DMS79 treated with DMSO at 0.1 percent for 48 hours (cell line): ENCODE measurements around the gene PFDN2.
"Not testable (repeated sequence)": the region's sequence is repeated elsewhere in the genome, so short reads cannot be mapped to it uniquely, and the experiment has no call there.

Experiments used
- DNase-seq: peaks from one replicate; lab custom pipeline; 2025; lab: John Stamatoyannopoulos, UW

The PFDN2 gene

DNA sequence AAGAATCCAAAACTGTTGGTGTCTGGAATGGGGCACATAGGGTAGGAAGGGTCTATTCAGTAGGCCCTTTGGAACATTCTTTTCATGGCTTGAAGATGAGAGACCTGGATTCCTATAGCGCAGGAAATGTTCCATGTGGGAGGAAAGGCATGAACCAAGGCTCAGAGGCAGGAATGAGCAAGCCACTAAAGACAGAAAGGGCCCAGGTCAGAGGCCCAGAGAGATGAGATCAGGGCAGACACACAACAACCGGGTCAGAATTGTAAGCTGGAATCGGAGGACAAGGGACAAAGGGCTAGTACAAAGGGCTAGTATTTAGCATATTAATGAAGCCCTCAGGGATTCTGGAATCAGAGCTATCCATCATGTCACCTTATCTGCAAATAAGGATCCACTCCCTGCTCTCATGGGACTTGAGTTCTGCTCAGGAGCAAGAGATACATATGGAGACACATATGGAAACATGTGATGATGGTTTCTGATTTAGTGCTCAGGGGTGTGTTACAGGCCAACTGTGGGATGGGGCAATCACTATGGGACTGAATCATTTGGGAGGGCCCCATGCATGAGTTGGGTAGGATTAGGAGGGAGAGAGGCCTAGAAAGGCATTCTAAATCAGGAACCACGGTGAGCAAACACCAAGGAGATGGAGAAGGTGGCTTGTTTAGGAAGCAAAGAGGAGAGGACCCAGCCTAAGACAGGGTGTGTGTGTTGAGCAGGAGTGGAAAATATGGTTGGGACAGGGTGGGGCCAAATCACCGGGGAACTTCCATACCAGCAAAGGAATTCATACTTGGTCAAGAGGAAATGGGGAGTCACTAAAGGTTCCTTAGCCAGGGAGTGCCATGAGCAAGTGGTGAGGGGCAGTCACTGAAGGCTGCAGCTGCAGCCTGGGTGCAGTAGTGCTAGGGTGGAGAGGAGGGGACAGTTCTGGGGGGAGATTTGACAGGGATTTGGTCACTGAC is 37.1 kb downstream of the PFDN2 start:
- no peak for DNase-seq

DNA sequence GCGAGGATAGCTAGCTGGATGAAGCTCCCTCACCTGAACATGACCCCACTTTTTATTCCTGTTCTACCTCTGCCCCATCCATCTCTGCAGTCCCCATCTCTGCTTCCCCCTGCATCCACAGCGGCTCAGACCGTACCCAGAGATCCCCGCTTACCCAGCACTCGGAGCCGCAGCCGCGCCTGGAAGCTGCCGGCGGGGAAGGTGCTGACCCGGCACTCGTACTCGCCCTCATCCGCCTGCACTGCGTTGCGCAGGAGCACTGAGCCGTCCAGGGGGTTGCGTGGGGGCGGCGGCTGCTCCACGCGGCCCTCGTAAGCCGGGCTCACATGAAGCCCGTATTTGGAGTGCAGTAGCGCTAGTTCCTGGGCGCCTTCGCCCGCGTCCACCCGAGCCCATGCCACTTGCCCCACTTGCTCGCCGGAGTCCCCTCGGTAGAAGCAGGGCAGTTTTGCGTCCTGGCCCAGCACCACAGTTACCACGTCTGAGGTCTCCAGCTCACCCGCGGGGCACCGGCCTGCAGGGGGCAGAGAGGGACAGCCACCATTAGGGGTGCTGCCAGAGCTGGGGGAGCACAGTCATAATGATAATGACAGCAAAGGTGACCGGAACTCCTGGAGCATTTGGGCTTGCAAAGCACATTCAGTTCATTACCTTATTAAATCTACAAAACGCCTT is 38.3 kb downstream of the PFDN2 start:
- no peak for DNase-seq

DNA sequence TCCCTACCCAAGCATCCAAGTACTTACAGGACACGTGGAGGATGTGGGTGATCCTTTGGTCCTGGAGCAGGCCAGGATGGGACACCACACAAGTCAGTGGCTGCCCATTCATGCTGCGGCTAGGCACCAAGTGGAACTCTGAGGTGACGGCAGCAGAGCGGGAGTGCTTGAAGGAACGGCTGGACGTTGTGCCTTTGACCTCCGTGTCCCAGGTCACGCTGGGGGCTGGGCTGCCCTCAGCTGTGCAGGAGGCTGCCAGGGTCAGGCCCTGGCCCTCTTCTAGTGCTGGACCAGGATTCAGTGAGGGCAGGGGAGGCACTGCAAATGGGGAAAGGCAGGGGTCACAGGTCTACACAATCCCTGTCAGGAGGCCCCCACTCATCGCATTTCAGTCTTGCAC is 40.4 kb downstream of the PFDN2 start:
- no peak for DNase-seq

DNA sequence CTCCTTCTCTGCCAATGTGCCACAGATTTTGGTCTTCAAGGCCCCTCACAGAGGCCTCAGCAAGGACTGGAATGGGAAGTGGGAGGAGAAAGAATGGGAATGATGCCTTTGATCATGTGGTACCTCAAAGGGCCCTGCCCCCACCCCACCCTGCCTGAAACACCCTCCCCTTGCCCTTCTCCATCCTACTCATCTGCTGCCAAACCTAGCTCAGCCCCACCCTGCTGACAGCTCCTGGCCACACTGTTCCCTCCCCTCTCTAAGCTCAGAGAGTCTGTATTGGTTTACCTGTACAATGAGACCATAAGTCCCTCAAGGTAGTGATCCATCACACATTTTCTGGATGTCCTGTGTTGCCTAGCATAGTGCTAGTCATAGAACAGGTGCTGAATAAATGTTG is 41.4 kb downstream of the PFDN2 start:
- DNase-seq = no peak

DNA sequence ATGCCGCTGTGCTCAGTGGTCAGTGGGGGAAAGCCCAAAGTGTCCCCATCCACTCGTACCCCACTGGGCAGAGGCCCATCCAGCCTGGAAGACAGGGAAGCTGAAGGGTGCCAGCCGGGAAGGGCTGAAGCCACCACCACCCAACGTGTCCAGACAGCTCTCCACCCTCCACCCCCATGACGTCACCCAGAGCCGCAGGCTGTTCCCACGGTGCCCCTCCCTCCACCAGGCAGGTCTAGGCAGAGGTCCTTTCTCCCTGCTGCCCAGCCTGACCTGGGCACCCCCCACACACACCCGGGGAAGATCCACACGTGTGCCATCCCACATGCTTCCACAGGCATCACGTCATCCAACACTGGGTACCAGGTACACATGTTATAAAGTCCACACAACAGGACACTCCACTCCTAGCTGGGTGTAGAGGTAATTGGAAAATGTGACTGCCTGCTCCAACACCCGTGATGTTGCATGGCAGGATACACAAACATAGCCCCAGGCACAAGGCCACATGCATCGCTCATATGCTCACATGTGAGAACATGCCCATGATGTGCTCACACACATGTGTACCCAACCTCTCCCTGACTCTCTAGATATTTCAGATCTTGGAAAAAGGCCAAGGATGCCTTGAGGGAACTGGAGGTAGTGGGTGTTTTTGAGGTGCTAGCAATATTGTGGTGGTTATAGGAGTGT is 43.0 kb downstream of the PFDN2 start:
- DNase-seq = no peak

DNA sequence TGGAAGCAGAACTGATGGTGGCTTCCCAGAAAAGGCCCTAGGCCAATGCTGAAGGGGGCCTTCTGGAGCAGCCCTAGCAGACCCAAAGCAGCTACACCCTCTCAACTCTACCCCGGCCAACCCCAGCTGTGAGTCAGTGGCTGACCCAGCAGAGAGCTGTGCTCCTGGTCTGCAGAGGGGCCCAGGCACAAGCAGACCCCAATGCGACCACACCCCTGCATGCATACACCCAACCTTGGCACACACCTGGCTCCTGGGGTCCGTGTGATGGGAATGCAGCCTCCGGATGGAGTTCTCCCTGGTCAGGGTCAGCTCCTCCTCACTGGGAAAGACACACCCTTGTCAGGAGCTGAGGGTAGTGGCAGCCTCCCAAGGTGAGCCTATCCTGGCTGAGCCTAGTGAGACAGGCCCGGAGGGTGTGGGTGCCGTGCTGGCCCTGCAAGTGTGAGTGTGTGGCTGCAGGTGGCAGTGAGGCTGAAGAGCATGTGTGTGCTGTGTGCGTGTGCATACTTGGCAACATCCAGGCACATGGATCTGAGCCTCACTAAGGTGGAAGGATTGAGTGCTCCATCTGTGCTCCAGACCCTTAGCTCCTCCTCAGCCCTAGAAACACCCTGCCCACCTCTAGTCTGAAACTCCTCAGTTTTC is 44.2 kb downstream of the PFDN2 start:
- DNase-seq = no peak

DNA sequence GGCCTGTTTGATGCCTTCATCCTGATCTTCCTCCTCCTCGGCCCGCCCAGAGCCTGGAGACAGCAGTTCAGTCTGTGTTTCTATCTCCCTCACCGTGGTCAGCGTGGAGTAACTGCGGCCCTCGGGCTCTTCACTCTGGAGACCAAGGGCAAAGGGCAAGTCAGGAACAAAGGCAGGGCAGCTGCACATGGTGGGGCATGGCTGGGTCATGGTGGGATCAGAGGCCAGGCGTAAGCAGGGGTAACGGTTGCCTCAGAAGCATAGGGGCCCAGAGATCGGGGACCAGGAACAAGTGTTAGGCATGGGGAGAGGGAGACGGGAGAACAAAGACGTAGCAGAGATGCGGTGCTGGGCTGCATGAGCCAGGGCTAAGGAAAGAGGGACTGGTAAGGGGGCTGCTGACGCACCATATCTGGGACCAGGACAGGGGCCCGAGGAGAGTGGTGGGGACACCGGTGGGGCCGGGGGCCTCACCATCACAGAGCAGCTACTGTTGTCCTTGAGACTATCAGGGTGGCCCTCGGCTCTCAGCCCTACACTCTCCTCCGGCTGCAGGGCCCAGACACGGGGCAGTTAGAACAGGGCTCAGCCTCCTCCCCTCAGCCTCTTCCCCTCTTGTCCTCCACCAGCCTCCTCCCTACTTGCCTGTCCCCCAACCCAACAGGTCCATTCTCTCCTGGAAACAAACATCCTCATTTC is 44.9 kb downstream of the PFDN2 start:
- DNase-seq = no peak

DNA sequence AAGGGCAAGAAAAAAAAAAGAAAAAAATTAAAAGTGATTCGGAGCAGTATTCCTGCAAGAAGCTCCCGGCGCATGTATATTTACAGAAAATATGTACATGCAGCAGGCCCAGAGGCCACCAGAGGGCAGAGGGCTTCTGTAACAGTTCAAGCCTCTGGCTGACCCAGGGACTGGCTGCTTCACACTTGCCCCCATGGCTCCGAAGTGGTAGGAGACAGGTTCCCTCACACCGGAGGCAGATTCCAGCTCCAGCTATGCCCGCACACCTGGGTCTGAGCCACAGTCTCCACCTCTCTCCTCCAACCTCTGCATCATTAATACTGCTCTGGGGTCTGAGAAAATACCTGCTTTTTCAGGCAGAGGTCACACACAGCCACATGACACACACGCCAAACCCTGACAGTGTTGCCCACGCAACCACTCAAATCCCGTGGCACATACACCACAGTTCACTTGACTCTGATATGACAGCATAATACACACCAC is 45.9 kb downstream of the PFDN2 start:
- DNase-seq = no peak

DNA sequence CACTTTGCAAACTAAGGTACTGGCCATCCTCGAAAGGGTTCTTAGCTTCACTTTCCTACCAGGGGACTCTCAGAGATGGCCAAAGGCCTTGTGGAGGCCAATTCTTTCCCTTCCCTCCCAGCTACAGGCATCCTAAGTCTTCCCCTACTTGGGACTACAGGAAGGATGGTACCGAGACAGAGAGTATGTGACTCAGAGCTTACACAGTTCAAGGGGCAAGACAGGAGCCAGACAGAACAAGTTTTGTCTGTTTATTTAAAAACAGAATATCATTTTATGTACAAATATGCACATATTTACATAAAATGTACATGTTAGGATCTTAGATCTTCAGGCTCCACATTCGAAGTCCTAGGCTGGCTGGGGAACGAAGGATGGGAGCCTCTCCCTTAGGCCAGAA is 47.1 kb downstream of the PFDN2 start:
- no peak for DNase-seq

DNA sequence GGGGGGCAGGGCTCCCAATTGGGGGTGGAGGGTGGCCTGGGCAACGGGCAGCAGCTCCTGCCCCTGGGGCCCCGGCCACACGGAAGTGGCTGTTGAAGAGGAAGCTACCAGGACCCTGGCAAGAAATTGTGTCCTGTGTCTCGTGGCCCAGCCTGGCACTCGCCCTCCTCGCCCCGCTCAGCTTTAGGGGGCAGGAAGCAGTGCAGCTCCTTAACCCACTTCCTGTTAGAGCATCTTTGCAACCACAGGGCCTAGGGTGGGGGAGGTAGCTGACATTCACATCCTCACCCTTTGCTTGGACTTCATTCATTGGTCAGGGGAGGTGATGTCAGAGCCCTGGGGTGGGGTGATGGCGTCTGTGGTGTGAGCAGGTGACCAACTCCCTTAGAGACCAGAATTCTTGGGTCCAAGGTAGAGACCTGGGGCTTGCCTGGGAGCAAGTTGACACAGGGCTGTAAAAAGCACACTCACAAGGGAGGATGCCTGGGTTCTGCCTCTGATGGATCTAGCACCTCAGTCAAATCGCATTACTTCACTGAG is 48.0 kb downstream of the PFDN2 start, which contains the start of gene ARHGAP30:
TSS of gene ARHGAP30 (minus strand) at position 161 of the 540 bp plus-strand sequence. CDS start 267 bp downstream, outside the sequence.
- no peak for DNase-seq

DNA sequence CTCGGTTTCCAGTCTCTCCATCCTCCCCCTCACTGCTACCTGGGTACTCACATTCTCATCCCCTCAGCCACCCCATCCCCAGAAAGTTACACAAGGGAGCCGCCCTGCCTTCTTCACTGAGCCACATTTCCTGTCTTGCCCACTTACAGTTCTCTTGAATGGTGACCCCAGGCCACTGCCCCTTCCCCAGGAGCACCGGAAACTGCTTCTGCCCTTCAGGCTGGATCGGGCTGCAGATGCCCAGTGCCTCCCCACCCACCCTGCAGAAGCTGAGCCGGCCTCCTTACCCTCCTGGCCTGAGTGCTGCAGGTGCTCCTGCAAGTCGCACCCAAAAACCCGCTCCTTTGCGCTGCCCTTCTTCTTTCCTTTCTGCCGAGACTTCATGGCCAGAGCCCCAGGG is 48.6 kb downstream of the PFDN2 start:
- no peak for DNase-seq

DNA sequence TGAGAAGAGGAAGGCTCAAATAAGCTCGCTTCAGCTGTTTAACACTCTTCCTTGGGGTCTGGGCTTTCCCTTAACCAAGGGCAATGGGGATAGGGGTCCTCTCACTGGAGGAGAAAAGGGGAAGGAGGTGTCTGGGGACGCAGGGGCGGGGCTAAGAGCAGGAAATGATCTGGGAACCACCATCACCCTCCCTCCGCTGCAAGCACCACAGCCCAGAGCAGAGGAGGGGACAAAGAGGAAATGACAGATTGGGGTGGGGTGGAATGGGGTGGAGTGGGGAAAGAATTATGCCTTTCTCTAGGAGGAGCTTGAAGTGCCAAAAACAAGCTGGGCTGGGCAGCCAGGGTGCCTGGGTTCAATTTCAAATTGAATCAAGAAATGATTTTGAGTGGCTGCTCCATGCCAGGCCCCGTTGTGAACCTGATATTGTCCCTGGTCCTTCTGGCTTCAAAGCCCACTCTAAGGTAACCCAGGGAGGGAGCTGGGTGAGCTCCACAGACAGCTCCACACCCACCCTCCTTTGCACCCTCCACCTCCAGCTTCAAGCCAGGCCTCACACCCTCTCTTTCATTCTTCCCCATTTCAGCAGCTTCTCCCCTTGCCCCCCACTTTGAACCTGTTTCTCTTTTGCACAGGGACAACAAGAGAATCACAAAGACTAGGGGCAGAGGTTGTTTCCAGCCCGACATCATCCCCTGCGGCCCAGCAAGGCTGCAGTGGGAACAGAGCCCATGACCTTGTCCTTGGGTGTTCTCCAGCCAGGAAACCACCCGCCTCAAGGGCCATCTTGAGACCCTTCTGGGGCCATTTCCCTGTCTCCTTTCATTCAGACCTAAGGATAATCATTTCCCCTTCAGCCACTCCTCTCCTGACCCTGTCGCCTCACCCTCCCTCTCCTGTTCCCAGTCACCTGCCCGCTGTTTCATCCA is 49.3 kb downstream of the PFDN2 start:
- DNase-seq = no peak

DNA sequence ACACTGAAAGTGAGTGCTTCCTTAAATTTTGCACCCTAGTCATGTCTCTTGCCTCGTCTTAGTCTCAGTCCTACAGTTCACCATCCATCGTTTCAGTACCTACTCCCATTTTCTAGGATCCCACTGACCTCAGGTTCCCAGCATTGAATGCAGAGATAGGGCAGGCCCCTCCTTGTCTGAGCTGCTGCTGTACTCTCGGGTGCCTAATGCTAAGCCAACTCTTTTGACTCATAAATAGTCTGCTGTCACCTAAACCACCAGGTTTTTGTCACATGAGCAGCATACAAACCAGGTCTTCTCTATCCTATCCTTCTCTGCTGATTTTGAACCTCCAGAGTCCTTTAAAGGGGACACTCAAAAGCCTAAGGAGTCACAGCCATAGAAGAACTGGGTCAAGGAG is 51.1 kb downstream of the PFDN2 start:
- no peak for DNase-seq

DNA sequence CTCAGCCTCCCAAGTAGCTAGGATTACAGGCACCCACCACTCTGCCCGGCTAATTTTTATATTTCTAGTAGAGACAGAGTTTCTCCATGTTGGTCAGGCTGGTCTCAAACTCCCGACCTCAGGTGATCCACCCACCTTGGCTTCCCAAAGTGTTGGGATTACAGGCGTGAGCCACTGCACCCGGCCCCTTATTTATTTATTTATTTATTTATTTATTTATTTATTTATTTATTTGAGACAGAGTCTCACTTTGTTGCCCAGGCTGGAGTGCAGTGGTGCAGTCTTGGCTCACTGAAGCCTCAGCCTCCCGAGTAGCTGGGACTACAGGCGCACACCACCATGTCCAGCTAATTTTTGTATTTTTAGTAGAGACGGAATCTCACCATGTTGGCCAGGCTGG is 52.2 kb downstream of the PFDN2 start:
- not testable (repeated sequence) for DNase-seq

DNA sequence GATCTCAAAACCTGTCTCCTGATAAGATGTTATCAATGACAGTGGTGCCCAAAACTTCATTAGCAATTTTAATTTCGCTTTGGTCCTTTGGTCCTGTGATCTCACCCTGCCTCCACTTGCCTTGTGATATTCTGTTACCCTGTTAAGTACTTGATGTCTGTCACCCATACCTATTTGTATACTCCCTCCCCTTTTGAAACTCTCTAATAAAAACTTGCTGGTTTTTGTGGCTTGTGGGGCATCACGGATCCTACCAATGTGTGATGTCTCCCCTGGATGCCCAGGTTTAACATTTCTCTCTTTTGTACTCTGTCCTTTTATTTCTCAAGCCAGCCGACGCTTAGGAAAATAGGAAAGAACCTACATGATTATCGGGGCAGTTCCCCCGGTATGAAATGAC is 53.9 kb downstream of the PFDN2 start:
- not testable (repeated sequence) for DNase-seq

DNA sequence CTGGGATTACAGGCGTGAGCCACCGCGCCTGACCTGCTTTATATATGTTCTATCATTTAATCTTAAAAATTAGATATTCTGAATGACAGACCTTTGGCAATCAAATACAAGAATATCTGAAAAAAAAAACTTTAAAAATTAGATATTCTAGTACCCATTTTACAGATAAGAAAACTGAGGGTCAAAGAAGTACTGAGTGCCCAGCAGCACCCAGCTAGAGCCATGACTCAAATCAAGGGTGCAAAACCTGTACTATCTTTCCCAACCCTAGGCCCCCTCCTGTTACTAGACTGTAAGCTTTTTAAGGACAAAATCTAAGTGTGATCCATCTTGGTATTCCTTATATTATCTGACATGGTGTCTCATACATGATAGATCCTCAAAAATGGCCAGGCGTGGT is 56.4 kb downstream of the PFDN2 start:
- DNase-seq = no peak

DNA sequence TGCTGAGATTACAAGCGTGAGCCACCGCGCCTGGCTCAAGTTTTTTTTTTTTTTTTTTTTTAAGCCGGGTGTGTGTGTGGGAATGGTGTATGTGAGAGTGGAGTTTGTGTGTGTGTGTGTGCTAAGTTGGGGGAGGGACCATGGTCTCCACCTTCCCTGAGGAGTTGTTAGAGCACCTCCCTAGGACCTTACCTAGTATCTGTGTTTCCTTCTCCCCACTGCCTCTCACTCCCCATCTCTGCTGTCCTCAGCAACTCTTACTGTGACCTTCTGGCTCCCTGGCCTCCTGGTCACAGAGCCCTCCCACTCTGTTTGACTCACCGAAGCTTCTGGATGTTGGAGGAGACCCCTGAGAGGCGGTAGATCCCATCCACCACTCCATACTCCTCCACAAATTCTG is 58.5 kb downstream of the PFDN2 start:
- DNase-seq = no peak

DNA sequence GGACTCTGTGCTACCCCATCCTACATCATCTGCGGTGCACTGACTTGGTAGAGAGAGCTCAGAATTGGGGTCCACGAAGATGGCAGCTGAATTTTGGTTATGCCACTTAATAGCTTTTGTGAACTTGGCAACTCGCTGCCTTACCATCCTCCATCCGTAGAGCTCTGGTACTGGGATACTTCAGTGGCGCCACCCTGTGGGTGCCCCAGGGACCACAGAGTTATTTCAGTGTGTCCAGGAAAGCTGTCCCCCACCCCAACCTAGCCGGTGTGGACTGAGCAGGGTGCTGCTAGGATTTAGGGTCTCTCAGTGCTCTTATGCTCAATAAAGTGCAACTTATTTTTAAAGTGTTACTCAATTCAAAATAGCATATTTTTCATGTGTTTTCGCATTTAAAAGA is 63.0 kb downstream of the PFDN2 start:
- no peak for DNase-seq

DNA sequence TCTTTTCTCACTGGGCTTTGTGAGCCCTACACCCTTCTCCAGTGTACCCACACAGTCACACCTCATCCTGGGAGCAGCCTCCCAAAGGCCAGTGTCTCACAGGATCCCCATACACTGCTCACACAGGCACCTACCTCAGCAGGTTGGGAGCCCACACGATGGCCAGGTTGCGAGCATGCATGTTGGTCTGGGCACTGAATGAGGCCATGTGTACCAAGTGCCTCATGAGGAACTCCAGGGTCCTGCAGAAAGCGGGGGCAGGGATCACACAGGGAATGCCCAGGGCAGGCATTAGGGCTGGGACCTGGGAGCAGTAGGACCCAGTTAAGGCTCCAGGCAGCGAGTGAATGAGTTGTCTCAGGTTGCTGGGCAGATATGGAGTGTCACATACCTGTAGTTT is 63.6 kb downstream of the PFDN2 start:
- no peak for DNase-seq

DNA sequence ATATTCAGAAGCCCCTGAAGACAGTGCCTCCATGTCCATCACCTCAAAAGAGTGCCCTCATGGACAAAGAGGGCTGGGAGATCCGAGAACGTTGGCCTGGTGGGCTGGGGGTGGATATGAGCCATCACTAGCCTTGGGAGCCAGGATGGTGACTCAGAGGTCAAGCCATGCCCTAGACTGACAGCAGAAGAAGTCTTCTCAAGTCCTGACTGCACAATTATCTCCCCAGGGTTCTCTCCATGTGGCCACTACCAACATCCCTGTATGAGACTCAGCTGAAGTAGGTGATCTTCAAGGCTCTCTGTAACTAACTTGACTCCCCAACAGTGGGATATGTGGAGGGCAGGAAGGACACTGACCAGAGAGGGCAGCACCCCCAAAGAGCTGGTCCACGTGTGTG is 64.9 kb downstream of the PFDN2 start:
- no peak for DNase-seq
